GM21529 (cell line): ENCODE data around the gene WNK4.

ENCODE experiments used
- ATAC-seq: cut with Tn5 transposase; IDR thresholded peaks from one replicate; pipeline ENCODE4 v1.9.1; 2021; ENCODE audit not compliant: unreplicated experiment

The WNK4 gene

DNA sequence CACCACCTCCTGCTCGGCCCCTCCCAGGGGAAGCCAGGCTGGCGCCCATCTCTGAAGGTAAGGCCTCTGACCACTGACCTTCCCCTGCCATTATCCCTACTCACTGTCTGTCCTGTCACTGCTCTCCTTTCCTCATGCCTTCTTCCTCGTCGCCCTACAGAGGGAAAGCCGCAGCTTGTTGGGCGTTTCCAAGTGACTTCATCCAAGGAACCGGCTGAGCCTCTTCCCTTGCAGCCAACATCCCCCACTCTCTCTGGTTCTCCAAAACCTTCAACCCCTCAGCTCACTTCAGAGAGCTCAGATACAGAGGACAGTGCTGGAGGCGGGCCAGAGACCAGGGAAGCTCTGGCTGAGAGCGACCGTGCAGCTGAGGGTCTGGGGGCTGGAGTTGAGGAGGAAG, 15.1 kb downstream of the WNK4 start:
- ATAC-seq: no peak

DNA sequence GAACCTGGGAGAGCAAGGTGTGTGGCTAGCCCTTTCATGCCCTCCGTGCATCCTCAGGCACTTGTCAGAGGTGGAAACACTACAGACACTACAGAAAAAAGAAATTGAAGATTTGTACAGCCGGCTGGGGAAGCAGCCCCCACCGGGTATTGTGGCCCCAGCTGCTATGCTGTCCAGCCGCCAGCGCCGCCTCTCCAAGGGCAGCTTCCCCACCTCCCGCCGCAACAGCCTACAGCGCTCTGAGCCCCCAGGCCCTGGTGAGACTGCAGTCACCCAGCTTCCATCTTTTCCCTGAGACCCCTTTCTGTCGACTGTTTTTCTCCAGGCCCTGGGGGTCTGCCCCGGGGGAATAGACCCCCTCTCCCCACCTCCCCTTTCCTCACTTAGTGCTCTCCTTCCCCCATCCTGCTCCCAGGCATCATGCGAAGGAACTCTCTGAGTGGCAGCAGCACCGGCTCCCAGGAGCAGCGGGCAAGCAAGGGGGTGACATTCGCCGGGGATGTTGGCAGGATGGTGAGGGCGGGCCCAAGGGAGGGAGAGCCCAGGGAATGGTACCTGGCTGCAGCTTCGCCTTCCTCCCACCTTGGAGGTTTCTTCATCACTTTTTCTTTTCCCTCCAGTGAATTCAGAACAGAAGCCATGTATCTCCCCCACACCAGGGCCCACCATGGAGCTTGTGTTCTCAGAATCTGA, 15.8 kb downstream of the WNK4 start:
- ATAC-seq: no peak

DNA sequence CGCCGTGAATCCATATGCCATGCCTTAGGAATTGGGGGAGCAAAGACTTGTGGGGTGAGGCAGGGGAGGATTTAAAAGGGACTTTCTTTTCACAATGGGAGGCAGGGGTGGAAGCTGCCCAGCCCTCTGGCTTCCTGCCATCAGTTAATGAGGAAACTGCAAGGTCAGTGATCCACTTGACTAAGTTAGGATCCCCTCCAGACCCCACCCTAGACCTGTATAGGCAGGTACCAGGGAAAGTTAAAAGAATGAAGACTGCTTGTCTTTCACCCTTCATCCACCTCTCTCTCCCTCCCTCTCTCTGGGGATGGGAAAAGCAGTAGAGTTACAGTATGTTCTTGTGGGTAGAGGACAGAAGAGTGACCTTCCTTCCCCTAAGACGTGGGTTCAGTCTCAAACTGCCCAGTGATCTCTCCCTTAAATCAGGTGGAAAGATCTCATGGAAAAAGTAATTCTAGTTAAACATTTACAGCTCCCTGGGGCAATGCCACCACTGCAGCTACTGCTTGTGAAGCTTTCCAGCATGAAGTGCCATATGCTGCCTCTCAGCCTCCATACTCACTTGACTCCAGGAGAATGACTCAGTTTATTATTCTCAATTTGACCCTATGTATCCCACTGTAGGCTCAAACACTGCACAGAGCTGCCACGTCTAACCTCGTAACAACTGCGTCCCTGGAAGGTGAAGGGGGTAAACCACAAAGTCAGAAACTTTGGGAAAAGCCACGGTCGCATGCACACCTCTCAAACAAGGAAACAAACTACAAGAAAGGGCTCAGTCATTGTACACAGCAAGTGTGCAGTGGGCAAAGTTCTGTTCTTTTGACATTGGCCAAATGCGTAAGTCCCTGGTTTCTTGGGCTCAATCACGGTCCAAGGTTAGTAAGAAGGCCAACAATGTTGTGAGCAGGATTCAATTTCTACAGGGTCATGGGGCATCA, 16.9 kb downstream of the WNK4 start:
- no peak for ATAC-seq

DNA sequence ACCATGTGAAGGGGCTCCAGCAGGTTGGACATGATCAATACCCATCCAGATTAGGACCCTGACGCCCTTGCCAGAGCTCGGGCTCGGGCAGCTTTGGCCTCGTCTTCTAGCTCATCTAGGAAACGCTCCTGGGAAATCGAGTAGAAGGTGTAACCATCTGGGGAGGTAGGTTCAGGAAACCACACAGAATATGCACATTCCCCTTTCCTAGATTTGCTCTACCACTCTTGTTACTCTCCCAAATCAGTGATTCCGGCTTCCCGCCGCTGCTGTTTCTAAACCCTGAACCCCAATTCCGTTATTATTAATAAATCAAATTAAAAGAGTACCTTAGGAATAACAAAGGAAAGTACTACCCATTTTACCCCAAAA, 17.6 kb downstream of the WNK4 start:
- ATAC-seq: no peak

DNA sequence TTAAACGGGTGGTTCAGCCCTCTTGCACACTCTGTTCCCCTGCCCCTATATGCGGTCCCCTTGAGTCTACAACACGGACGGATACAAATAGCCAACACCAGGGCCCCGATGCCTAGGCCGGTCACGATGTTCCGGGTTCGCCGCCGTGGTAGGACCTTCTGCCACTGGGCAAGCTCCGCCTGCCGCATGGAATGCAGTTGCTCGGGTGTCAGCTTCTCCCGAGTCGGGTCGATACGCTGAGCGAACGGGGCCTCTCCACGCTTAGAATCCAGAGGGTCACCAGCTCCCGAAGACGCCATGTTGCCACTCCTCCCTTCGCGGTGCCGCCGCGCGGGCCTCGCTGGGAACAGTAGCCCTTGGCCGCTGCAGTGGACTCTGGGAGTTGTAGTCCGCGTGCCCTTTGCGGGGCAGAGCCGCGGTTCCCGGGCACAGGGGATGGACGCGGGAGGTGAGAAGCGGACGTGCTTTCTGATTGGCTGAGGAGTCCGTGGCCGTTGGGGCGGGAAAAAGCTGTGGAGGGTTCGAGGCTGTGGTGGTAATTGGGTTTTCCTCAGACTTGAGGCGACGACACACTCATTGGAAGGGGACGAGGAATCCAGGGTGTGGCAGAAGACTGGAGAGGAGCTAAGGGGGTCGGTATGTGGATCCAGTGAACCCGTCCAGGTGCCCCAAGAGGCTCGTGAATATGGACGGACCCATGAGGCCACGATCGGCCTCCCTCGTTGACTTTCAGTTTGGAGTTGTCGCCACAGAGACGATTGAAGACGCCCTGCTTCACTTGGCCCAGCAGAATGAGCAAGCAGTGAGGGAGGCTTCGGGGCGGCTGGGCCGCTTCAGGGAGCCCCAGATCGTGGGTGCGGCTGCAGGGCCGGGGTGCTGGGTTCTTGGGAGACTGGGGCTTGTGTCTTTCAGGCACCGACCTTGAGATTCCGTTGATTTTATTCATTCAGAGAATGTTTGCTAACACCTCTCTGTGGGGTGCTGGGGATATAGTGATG, 18.3 kb downstream of the WNK4 start, which contains the start of the genes CNTD1 and COA3:
TSS of gene CNTD1 (plus strand) at position 479 of the 998 bp plus-strand sequence. CDS start at position 686, 207 bp downstream.
TSS of gene COA3 (minus strand) at position 322 of the 998 bp plus-strand sequence. CDS start at position 299, 23 bp downstream.
- ATAC-seq: peak; percentile 61

DNA sequence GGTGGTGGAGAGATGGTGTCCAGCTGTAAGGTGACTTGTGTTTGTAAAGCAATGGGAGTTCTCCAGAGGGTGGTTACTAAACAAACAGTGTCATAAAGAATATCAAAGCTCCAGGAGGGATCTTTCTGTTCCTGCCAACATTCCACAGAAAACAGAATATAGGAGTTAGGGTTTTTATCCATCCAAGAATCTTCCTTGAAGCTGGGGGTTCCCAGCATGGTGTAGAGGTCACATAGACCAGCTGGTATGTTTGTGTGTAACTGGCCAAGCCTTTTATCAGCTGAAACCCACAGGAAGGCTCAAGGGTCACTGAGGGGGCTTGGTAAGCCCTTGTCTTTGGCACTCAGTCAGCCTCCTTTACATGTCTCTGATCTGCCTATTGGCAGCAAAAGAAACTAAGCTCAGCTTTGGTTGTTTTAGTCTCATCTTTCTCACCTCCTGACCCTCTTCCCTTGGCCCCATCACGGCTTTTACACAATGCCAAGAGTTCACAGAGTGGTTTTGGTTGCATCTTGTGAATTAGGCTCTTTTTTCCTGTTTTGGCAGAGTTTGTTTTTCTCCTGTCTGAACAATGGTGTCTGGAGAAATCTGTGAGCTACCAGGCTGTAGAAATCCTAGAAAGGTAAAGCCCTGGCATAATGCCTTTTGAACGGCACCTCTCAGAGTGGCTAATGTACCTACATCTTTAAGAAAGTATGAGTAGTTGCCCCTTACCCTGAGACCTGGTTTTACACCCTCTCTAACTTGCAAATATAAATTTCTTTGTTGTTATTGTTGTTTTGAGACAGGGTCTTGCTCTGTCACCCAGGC, 22.9 kb downstream of the WNK4 start:
- no peak for ATAC-seq

DNA sequence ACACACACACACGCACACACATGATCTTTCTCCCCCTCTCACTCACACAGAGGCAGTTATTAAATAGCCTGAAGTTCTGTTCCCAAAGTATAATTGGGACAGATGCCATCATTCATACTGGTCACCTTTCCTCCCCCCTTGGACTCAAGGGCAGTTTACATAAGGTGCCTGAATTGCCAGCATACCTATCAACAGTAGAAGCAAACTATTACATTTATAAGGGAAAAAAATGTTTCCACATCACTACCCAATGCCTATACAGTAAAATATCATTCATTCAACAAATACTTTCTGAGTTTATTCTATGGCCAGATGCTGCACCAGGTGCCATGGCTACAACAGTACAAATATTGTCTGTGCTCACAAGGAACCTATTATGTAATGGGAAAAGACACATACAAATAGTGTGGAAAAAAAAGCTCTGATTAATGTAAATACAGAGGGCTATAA, 24.5 kb downstream of the WNK4 start:
- ATAC-seq: no peak

DNA sequence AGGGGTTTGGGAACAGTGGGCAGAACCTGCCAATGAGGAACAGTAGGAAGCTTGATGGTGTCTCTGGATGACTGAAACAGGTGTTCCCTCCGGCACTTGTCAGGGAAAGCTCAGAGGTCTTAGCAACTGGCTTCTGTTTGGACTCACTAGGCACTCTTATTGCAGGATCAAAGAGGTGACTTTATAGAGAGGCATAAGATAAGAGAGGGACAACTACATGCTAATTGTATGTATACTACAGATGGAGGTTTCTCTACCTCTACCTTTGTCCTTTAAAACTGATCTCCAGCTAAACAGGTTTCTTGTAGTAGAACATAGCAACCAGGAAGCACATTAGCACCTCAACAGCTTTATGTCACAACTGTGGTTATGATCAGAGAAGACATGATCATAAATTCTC, 25.8 kb downstream of the WNK4 start:
- ATAC-seq: no peak

DNA sequence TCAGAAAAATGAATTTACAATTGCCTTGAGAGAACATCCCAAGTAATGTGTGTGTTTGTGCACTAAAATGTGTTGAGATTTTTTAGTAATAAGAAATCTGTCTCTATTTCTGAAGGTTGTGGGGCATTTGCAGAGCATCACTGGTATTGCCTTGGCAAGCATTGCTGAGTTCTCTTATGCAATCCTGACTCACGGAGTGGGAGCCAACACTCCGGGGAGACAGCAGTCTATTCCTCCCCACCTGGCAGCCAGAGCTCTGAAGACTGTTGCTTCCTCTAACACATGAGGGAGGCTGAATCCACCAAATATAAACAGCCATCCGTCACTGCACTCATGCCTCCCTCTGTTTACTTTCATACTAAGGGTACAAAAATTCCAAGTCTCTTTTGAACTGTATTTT, 28.8 kb downstream of the WNK4 start:
- no peak for ATAC-seq

DNA sequence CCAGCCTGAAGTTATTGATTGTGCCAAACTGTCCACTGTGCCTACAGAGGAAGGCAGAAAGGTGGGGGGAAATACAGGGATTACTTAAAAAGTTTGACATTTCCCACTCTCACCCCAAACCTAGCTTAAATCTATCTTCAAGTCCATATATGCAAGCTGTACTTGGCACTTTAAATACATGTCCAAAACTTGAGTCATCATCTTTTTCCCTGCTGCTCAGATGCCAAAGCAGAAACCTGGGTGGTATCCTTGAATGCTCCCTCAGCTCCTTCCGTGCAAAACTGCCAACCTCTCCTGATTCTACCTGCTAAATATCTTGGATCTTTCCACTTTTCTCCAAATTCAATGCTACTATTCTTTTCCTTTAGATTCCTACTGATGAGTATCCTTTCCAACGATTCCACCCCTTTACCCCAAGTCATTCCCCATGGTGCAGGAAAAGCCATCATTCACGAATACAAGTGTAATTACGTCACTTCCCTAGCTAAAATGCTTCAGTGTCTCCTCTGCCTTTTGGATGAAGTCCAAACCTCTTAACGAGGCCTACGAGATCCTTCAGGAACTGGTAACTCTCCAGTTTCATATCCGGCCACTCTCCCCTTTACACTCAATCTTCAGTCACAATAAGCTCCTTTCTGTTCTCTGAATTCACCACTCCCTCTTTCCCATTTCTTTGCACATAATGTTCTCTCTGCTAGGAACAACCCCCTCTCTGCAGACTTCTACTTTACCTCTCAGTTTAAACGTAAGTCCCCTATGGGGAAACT, 34.4 kb downstream of the WNK4 start:
- no peak for ATAC-seq

DNA sequence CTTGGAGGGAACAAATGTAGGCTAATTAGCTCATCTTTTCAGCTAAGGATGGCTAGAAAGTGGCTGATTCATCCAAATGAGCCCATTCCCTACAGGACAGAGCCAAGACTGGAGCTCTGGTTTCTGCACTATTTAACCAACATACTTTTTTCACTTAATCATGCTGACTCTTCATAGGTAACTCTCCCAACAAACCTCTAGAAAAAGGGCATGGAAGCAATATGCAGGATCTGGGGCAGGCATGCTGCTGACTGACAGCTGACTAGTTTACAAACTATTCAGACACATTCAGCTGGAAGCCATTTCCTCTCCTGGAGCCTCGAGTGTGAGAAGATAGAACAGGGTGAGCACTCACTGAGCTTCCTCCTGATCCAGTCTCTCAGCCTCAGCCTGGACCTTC, 37.5 kb downstream of the WNK4 start:
- no peak for ATAC-seq

DNA sequence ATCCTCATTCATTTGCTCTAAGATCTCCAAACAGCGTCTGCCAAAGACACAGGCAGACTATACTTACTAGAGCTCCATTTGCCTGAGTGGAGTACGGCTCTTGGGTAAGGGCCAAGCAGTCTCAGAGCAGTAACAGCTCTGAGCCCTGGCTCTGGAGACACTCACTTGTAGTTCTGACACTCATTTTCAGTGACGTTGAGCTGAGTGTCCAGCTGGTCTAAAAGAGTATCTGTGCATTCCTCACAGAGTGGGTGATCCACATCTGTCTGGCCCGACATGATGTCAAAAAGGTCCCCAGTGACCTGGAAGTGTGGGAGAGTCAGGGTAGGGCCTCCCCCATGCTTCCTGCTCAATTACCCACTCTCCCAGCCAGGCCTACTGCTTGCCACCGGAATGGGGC, 38.0 kb downstream of the WNK4 start:
- ATAC-seq: no peak

DNA sequence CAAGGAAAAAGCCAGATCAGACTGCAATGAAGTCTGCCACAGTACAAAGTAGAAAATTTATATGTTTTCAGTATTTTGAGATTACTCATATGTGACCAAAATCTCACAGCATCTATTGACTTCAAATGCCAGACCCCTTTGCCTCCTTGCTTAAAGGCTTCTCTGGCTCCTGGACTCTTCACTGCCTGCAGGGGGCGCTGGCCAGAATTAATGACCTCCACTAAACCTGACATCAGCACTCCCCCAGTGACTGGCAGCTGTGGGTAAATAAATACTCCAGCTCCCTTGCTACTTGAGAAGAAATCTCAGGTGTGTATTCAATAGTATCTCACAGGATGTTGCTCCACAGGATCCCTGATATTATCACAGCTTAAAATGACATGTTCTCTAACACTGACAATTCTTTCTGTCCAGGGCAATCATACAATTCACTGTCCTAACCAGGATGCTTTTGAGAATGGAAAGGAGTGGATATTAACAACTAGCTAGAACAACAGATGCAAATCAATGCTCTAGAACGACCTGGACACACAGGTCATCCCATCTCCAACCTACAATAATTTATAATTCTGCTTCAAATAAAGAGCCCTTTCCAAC, 39.6 kb downstream of the WNK4 start:
- ATAC-seq: no peak

DNA sequence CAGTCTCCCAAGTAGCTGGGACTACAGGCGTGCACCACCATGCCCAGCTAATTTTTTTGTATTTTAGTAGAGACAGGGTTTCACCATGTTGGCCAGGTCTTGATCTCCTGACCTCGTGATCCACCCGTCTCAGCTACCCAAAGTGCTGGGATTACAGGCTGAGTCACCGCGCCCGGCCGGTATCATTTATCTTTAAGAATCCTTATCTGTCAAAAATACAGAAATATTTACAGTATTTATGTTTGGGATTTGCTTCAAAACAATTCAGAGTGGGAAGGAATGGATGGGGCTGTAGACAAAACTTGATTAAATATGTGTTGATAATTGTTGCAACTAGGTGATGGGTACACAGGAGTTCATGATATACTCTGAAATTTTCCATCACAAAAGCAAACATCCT, 40.8 kb downstream of the WNK4 start:
- ATAC-seq: no peak

DNA sequence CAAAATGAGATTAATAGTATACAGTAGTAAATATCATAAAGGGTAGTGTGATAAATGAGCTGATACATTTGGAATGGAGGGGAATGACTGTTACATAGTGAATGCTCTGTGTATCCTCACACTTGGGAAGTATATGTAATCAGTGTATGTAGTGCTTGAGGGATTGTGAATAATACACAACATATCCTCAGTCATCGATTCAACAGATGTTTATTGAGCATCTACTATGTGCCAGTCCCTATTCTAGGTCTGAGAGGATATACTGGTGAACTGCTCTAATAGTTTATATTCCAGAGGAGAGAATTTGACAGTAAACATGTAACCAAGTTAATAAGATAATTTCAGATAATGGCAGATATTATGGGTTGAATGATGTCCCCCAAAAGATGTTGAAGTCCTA, 47.1 kb downstream of the WNK4 start:
- ATAC-seq: no peak

DNA sequence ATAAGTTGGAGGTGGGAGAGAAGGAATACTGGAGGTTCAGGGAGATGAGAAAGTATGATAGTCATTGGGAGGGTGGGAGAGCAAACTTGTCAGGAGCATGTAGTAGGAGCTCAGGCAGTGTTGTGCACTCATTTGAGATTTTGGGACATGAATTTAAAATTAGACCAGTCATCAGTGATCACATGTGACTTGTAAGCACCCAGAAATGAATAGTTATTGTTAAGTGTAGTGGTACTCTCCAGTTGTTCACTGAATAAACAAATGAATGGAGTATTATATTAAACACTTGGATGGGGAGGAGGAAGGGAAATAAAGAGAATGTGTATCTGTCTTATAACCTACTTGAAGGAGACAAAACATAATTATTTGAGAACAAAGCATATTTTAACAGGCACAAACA, 50.6 kb downstream of the WNK4 start:
- ATAC-seq: no peak

DNA sequence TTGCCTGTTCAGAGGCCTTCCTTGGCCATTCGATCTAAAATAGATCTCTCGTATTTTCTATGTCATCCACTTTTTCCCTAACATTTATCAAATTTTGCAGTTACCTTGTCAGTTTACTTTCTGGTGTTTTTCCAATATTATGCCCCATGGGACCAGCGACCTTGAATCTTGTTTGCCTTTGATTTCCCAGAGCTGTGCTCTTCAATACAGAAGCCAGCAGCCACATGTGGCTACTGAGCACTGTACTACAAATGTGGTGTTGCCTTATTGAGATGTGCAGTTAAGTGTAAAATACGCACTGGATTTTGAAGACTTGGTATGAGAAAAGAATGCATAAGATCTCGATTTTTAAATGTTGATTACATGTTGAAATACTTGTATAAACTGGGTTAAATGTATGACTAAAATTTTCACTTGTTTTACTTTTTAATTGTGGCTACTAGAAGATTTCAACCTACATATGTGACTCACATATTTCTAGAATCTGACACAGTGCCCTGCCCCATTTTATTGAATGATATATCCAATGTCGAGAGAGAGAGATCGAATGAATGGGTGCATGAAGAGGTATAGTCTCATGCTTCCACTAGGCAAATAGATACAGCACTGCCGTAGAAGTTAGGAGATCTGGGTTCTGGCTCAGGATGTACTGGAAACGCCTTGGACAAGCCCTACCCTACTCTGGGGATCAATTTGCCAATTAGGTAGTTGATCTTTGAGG, 52.0 kb downstream of the WNK4 start:
- peak; percentile 18 for ATAC-seq
